Activated CD4-positive, alpha-beta T cell treated with anti-CD3 and anti-CD28 coated beads, Interleukin-10, Interleukin-2, amounts not matched to agents 100 ng/mL and 50 ng/mL, durations not matched to agents 16 hours and 8 hours (primary cell): ENCODE measurements around the gene CSN1S1.

ENCODE experiments used
- DNase-seq: peaks from one replicate; pipeline ENCODE4 v3.0.0-alpha.2; 2020

CSN1S1 gene

DNA sequence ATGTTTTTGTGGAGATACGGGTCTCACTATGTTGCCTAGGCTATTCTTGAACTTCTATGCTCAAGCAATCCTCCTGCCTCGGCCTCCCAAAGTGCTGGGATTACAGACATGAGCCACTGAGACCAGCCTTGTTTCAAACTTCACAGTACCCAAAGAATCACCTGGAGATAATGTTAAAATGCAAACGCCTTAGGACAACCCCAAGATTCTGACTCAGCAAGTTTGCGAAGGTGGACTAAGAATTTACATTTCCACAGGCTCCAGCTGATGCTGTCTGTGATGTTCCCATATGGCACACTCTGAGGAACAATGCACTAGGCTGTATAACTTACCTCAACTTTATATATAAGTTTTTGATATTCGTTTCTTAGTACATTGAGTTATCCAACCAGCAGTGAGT is 63.9 kb downstream of the CSN1S1 start:
- no peak for DNase-seq

DNA sequence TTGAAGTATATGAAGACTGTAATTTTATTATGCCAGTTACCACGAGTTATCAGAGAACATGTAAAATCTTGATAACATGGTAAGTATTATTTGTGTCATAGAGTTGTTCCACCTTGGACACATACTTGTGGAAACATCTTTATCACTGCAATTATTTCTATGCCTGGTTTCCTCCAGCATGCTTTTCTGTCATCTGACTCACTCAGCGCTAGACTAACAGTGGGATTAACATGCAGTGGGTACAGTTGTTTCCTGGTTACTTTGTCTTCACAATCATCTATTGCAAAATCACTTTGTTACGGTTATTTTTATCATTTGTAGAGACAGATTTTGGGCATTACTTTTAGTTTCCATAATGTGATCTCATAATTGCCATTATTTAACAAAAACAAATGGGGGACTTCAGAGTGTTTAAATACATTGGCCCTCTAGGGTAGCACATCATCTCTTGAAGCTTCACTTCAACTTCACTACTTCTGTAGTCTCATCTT is 64.7 kb downstream of the CSN1S1 start, which contains the start of gene STATH:
Gene STATH (plus strand): TSS at position 441 of the 491 bp plus-strand sequence. CDS start 2,472 bp downstream, outside the sequence.
- no peak for DNase-seq
